ENCODE results near the gene ZNF45.
A peak's percentile ranks its signal among the peaks of the same experiment; 100 is the strongest.
"Not testable (repeated sequence)": the region's sequence is repeated elsewhere in the genome, so short reads cannot be mapped to it uniquely, and the experiment has no call there.

Gene ZNF45

DNA sequence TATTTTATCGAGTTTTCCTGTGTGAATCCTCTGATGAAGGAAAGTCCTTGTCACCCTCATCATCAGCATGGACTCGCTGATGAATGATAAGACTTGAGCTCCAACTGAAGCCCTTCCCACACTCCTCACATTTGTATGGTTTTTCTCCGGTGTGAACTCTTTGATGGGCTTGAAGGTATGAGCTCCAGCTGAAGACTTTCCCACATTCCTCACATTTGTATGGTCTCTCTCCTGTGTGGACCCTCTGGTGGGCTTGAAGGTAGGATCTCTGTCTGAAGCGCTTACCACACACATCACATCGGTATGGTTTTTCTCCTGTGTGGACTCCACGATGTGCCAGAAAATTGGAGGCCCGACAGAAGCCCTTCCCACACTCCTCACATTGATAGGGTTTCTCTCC, 21.7 kb downstream of the ZNF45 start:
- no peak for DNase-seq (ENCODE audit: low read depth in 2 of 2)

GRCh38 chr19:43910884-43911283, 24.2 kb downstream of the ZNF45 start:
- no peak for DNase-seq (ENCODE audit: low read depth in 2 of 2)

- no peak for DNase-seq (ENCODE audit: low read depth in 2 of 2)
Measured at GRCh38 chr19:43908659-43909058, 26.4 kb downstream of the ZNF45 start.

DNA sequence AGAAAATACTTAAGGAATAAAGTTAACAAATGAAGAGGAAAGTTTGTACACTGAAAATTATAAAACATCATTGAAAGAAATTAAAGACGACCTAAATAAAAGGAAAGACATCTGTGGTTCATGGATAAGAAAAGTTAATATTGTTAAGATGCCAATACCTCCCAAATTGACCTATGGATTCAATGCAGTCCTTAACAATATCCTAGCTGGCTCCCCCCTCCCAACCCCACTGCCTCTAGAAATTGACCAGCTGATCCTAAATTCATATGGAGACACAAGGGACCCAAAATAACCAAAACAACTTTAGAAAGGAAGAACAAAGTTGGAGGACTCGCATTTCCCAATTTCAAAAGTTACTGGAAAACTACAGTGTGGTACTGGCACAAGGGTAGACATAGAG, 28.3 kb downstream of the ZNF45 start:
- no peak for DNase-seq (ENCODE audit: low read depth in 2 of 2)

DNA sequence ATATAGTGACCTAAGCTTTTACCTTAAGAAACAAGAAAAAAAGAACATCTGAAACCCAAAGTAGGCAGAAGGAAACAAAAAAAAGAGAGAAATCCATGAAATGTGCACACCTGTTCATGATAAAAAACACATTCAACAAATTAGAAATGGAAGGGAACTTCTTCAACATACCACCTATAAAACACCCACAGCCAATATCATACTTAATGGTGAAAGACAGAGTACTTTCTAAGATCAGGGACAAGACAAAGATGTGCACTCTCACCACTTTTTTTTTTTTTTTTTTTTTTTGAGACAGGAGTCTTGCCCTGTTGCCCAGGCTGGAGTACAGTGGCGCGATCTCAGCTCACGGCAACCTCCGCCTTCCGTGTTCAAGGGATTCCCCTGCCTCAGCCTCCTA, 29.2 kb downstream of the ZNF45 start:
- DNase-seq (ENCODE audit: low read depth in 2 of 2) = no peak

- no peak for DNase-seq (ENCODE audit: low read depth in 2 of 2)
Measured at GRCh38 chr19:43902399-43902798, 32.7 kb downstream of the ZNF45 start.

GRCh38 chr19:43901395-43902390, 33.4 kb downstream of the ZNF45 start:
- DNase-seq (ENCODE audit: low read depth in 2 of 2) = peak; percentile 49 to 56

DNA sequence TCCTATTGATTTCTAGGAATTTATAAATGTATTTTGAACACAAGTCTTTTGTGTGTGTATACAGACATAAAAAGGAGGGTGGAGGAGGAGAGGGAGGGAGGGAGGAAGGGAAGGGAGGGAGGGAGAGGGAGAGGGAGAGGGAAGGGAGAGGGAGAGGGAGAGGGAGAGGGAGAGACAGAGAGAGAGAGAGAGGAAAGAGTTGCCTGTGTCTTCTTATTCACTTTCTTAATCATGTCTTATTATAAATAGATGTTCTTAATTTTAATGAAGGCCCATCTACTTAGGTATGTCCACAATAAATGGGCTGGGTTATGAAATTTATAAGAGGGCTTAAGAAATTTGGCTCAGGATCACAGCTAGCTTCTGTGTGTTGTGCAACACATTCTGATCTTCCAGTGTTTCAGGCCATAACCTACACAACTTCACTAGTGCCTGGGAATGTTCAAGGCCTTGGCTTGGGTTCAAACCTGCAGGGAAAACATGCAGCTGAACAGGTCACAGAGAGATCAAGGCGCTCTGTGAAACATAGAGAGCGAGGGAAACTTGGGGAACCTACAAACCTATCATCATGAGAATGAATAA, 39.3 kb downstream of the ZNF45 start:
- DNase-seq (ENCODE audit: low read depth in 2 of 2) = no peak

- no peak for DNase-seq (ENCODE audit: low read depth in 2 of 2)
Measured at GRCh38 chr19:43883864-43884263, 51.2 kb downstream of the ZNF45 start, which contains the start of gene ZNF404. Gene ZNF404 (minus strand): TSS chr19:43883964.

DNA sequence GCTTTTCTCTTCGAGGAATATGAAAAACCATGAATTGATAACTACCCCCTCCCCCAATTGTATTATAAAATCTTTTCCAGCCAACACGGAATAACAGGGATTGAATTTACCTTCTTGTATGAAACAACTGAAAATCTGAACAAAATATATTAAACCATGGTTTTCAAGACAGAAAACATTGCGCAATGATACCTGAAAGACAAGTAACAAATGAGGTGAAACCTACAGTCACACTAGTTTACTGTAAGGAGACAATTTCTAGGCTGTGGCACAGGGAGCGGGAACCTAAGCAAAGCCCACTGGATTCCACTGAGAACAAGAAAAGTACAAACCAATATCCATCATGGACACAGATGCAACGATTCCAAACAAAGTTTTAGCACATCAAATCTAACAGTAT, 54.6 kb downstream of the ZNF45 start:
- no peak for DNase-seq (ENCODE audit: low read depth in 2 of 2)

DNA sequence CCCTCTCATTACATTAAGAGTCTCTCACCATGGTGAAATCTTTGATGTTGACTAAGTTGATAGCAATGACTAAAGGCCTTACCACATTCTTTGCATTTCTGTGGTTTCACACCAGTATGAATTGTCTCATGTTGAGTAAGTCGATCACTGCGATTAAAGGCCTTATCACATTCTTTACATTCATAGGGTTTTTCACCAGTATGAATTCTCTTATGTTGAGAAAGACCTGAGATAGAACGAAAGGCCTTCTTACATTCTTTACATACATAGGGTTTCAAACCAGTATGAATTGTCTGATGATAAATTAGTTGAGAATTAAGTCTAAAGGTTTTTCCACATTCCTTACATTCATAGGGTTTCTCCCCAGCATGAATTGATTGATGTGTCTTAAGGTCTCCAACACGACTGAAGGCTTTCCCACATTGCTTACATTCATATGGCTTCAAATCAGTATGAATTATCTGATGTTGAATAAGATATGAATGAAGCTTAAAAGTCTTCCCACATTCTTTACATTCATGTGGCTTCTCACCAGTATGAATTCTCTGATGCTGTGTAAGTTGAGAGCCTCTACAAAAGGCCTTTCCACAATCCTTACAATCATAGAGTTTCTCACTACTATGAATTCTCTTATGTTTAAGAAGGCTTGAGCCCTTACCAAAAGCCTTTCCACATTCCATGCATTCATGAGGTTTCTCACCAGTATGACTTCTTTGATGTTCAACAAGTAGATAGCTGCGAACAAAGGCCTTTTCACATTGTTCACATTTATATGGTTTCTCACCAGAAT, 62.3 kb downstream of the ZNF45 start:
- DNase-seq (ENCODE audit: low read depth in 2 of 2) = no peak

DNA sequence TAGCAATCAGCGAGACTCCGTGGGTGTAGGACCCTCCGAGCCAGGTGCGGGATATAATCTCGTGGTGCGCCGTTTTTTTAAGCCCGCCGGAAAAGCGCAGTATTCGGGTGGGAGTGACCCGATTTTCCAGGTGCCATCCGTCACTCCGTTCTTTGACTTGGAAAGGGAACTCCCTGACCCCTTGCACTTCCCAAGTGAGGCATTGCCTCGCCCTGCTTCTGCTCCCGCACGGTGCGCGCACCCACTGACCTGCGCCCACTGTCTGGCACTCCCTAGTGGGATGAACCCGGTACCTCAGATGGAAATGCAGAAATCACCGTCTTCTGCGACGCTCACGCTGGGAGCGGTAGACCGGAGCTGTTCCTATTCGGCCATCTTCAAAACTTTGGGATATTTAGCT, 68.2 kb downstream of the ZNF45 start:
- not testable (repeated sequence) for DNase-seq (ENCODE audit: low read depth in 2 of 2)
